A549 (cell line): ENCODE results near the gene FAM241B. TPM values are rescaled to one million over a fixed set of nuclear protein-coding genes. Genes with fewer than 3 reads are reported as not detected.

ENCODE experiments used
- ATAC-seq, 2 experiments: fragments of 200-7000 bp in 1 of 2; fragments of >200 bp in 1 of 2; cut with Nextera tagmentation in 1 of 2; cut with Tn5 transposase in 1 of 2; 3 replicates each; pipeline versions ENCODE4 v1.8.0 to v1.9.1; 2018 to 2020; ENCODE audit warnings: mild to moderate bottlenecking in 1 of 2, moderate library complexity in 1 of 2
- CTCF ChIA-PET: fragments of 300-600 bp; sonication (Branson Sonifier 250); formaldehyde crosslinking; extraction: SDS; loops from one replicate; lab custom pipeline; 2021; ENCODE audit warnings: antibody characterized with exemption, inconsistent platforms; lab: Yijun Ruan, JAX
- POLR2A ChIA-PET: fragments of 350-600 bp; formaldehyde crosslinking; extraction: SDS; loops from one replicate; lab custom pipeline; 2021; ENCODE audit warnings: antibody characterized with exemption, inconsistent platforms; lab: Yijun Ruan, JAX
- DNase-seq, 2 experiments: peaks; one replicate each; pipeline versions ENCODE4 v3.0.0 to v3.0.0-alpha.2; 2011 to 2016; ENCODE audit warnings: low read depth in 1 of 2, low spot score in 1 of 2
- FAIRE-seq: peaks from 2 replicates; lab custom pipeline; 2011; peaks lifted over from hg19 to GRCh38; lab: Jason Lieb, UNC
- H3K27ac ChIP-seq, 2 experiments: fragments of >200 bp; sonication (Bioruptor Twin); formaldehyde crosslinking; 3 replicates each; pipeline ENCODE4 v1.5.1; 2016 to 2017
- H3K4me1 ChIP-seq: fragments of >200 bp; sonication (Bioruptor Twin); formaldehyde crosslinking; 3 replicates; pipeline ENCODE4 v1.6.1; 2016
- H3K4me2 ChIP-seq: fragments of >200 bp; sonication (Bioruptor Twin); formaldehyde crosslinking; 3 replicates; pipeline ENCODE4 v1.6.1; 2016
- H3K4me3 ChIP-seq: fragments of >200 bp; sonication (Bioruptor Twin); formaldehyde crosslinking; 3 replicates; pipeline ENCODE4 v1.5.1; 2016
- H3K9me3 ChIP-seq: fragments of >200 bp; sonication (Bioruptor Twin); formaldehyde crosslinking; 3 replicates; pipeline ENCODE4 v1.6.1; 2016
- BHLHE40 ChIP-seq: IDR thresholded peaks from 2 replicates; pipeline ENCODE4 v1.6.1; 2012; ENCODE audit warnings: low read depth, low read length, inconsistent platforms
- CEBPB ChIP-seq, 2 experiments: fragments of >200 bp in 1 of 2; sonication (Bioruptor Twin) in 1 of 2; formaldehyde crosslinking in 1 of 2; IDR thresholded peaks; 2 replicates each; pipeline ENCODE4 v1.6.1; 2012 to 2016
- CHD4 ChIP-seq: fragments of 200-600 bp; sonication (generic); IDR thresholded peaks from 2 replicates; pipeline ENCODE4 v1.6.1; 2016; ENCODE audit warnings: antibody characterized with exemption, mild to moderate bottlenecking, borderline replicate concordance
- FOSB ChIP-seq: fragments of 250-450 bp; sonication (Bioruptor Pico); IDR thresholded peaks from 2 replicates; pipeline ENCODE4 v1.5.0; 2020; ENCODE audit warnings: mild to moderate bottlenecking, moderate library complexity
- JUN ChIP-seq, 2 experiments: fragments of >200 bp; sonication (Bioruptor Twin); formaldehyde crosslinking; IDR thresholded peaks; 2 replicates in 1 of 2; 3 replicates in 1 of 2; pipeline ENCODE4 v1.6.1; 2016 to 2017
- MAFK ChIP-seq: fragments of 450-650 bp; IDR thresholded peaks from 2 replicates; pipeline ENCODE4 v1.6.1; 2014; ENCODE audit not compliant: partially characterized antibody
- MYC ChIP-seq: IDR thresholded peaks from 2 replicates; pipeline ENCODE4 v1.6.1; 2012; ENCODE audit warnings: mild to moderate bottlenecking, inconsistent platforms, low read length, improper control_type of control experiment, borderline replicate concordance
- NFE2L2 ChIP-seq: fragments of 150-350 bp; conservative IDR thresholded peaks from 2 replicates; pipeline ENCODE4 v1.6.1; 2014; ENCODE audit warnings: low read length
- RARB ChIP-seq: fragments of 250-450 bp; sonication (Bioruptor Pico); IDR thresholded peaks from 2 replicates; pipeline ENCODE4 v1.8.0; 2021; ENCODE audit warnings: mild to moderate bottlenecking, moderate library complexity
- RCOR1 ChIP-seq: fragments of 150-350 bp; IDR thresholded peaks from 2 replicates; pipeline ENCODE4 v1.6.1; 2014; ENCODE audit warnings: antibody characterized with exemption, low read length, low read depth
- SMC3 ChIP-seq: fragments of >200 bp; sonication (Bioruptor Twin); formaldehyde crosslinking; IDR thresholded peaks from 3 replicates; pipeline ENCODE4 v1.6.1; 2018; ENCODE audit warnings: inconsistent platforms
- WGBS: methylation state at CpG from one replicate; pipeline ENCODE4 v1.1.6; 2017; ENCODE audit errors: missing lambda C conversion rate; 5-methylcytosine and 5-hydroxymethylcytosine counted together
- polyA plus RNA-seq, 4 experiments: library from polyadenylated mRNA; depleted of rRNA in 3 of 4; stranded (reverse); fragments of >200 nt; fragmentation: RNase III in 1 of 4; extraction: RNeasy Plus Mini Kit Qiagen cat#74134 plus additional on column Dnase treatment in 1 of 4; gene quantifications; 2 replicates in 3 of 4; 3 replicates in 1 of 4; pipeline ENCODE4 v1.2.3, GENCODE V29; 2011 to 2017
- TF ChIP-seq, protein P1 (sequence below): fragments of 450-650 bp; IDR thresholded peaks from 2 replicates; pipeline ENCODE4 v1.6.1; 2014; ENCODE audit warnings: antibody characterized with exemption
- TF ChIP-seq, protein P2 (sequence below): fragments of 250-450 bp; sonication (Bioruptor Pico); IDR thresholded peaks from 2 replicates; pipeline ENCODE4 v1.5.0; 2021; ENCODE audit warnings: mild to moderate bottlenecking, moderate library complexity, borderline replicate concordance
- TF ChIP-seq, protein P3 (sequence below): IDR thresholded peaks from 2 replicates; pipeline ENCODE4 v1.6.1; 2012
- TF ChIP-seq, protein P4 (sequence below): fragments of >200 bp; sonication (Bioruptor Twin); formaldehyde crosslinking; IDR thresholded peaks from 3 replicates; pipeline ENCODE4 v1.5.1; 2016

FAM241B gene
- polyA plus RNA-seq, 2 of the 4 experiments (the other 2 are of a cell fraction), result 22.8 to 23.8 TPM

DNA sequence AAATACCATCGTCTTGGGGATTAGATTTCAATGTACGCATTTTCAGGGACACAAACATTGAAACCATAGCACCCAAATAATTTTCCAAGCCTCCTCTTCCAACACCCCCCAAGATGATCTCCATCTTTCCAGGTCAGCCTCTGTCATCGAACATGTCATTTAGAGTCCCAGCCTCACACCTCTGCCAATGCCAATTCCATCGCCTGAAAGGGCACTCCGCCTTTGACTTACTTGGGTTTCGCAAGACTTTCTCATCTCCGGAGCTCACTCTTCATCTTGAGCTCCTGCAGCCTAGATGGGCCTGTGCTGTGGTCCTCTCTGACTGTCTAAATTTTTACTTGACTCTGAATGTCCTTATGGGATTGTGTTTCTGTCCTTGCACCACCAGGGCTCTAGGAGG lies 10.4 kb upstream of the FAM241B start:
- H3K4me3 ChIP-seq, result no peak overlapping the region
- ChIA-PET CTCF (interaction anchor here (0.9 to 3.7 kb wide), 5 partner anchors 9 to 335 kb away, joined by 3 to 11 read pairs (median 3); partner anchors contain the start of gene FAM241B), POLR2A (no interaction called here)
- TF ChIP-seq RCOR1 (no peak), CEBPB (IDR thresholded peaks at IDR 0.05) (peak in 1 of 2 experiments; percentile 21; a peak in 1 of 4 replicates)
- WGBS, result 50% methylated on average over 7 of the region's 7 CpGs
- no peak for DNase-seq
- no peak for ATAC-seq
- FAIRE-seq, result no peak
- peaks cover 27% of the 10 kb centered on the region for H3K9me3 ChIP-seq
- no peak overlapping the region for H3K4me2 ChIP-seq
- no peaks in the 10 kb centered on the region for H3K4me1 ChIP-seq
- H3K27ac ChIP-seq, result no peak overlapping the region

DNA sequence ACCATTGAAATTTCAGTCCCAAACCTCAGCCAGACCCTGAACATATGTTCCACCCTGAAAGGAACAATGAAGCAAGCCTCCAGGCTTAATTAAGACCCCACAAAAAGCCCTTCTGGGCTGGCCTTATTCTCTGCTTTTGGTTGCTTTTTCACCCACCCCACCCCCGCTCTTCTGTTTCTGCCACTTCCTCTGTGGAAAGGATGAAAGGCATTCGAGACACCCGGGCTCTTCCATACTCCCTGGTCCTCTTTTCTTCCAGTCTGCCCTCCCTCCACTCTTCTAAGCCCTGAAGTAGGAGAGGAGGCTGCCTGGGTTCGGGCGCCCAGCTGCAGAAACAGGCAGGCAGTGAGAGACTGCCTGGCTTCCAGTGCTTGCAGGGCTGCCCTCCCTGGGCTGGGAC lies 9.4 kb upstream of the FAM241B start:
- ATAC-seq, result no peak
- ChIA-PET CTCF (no interaction called here), POLR2A (no interaction called here)
- no peak for DNase-seq
- Histone ChIP-seq H3K4me1 (no peaks in the 10 kb centered on the region), H3K4me2 (no peak overlapping the region), H3K9me3 (peaks cover 27% of the 10 kb centered on the region), H3K27ac (no peak overlapping the region), H3K4me3 (no peak overlapping the region)
- no peak for TF ChIP-seq BHLHE40
- no peak for TF ChIP-seq MAFK
- TF ChIP-seq, protein P1, sequence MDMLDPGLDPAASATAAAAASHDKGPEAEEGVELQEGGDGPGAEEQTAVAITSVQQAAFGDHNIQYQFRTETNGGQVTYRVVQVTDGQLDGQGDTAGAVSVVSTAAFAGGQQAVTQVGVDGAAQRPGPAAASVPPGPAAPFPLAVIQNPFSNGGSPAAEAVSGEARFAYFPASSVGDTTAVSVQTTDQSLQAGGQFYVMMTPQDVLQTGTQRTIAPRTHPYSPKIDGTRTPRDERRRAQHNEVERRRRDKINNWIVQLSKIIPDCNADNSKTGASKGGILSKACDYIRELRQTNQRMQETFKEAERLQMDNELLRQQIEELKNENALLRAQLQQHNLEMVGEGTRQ, result no peak
- TF ChIP-seq, protein P2, sequence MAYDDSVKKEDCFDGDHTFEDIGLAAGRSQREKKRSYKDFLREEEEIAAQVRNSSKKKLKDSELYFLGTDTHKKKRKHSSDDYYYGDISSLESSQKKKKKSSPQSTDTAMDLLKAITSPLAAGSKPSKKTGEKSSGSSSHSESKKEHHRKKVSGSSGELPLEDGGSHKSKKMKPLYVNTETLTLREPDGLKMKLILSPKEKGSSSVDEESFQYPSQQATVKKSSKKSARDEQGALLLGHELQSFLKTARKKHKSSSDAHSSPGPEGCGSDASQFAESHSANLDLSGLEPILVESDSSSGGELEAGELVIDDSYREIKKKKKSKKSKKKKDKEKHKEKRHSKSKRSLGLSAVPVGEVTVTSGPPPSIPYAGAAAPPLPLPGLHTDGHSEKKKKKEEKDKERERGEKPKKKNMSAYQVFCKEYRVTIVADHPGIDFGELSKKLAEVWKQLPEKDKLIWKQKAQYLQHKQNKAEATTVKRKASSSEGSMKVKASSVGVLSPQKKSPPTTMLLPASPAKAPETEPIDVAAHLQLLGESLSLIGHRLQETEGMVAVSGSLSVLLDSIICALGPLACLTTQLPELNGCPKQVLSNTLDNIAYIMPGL (CRISPR knock-in tag), result no peak
- TF ChIP-seq CHD4, result no peak
- TF ChIP-seq, protein P3, sequence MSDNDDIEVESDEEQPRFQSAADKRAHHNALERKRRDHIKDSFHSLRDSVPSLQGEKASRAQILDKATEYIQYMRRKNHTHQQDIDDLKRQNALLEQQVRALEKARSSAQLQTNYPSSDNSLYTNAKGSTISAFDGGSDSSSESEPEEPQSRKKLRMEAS, result no peak
- TF ChIP-seq JUN (IDR thresholded peaks at IDR 0.05), result no peak
- no peak for TF ChIP-seq MYC
- no peak for FAIRE-seq
- WGBS, result 2% methylated on average over 3 of the region's 5 CpGs

DNA sequence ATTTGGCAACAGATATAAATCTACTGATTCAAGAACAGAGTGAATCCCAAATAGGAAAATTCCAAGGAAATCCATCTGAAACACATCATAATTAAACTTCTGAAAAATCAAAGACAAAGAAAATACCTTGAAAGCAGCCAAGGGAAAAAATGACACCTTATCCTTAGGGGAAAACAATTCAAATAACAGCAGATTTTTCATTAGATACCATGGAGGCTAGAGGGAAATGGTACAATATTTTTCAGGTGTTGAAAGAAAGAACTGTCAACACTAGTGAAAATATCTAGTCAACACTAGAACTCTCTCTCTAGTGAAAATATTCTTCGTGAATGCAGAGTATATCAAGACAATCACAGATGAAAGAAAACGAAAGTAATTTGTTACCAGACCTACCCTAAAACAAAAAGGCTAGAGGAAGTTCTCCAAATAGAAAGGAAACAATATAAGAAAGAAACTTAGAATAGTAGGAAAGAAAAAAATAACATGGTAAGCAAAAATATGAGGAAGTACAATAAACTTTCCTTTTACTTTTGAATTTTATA lies 5.7 kb upstream of the FAM241B start:
- Histone ChIP-seq H3K27ac (no peak overlapping the region), H3K4me2 (no peak overlapping the region), H3K4me3 (no peak overlapping the region), H3K4me1 (no peaks in the 10 kb centered on the region), H3K9me3 (peaks cover 27% of the 10 kb centered on the region)
- CTCF ChIA-PET, result no interaction called here
- TF ChIP-seq, protein P4, sequence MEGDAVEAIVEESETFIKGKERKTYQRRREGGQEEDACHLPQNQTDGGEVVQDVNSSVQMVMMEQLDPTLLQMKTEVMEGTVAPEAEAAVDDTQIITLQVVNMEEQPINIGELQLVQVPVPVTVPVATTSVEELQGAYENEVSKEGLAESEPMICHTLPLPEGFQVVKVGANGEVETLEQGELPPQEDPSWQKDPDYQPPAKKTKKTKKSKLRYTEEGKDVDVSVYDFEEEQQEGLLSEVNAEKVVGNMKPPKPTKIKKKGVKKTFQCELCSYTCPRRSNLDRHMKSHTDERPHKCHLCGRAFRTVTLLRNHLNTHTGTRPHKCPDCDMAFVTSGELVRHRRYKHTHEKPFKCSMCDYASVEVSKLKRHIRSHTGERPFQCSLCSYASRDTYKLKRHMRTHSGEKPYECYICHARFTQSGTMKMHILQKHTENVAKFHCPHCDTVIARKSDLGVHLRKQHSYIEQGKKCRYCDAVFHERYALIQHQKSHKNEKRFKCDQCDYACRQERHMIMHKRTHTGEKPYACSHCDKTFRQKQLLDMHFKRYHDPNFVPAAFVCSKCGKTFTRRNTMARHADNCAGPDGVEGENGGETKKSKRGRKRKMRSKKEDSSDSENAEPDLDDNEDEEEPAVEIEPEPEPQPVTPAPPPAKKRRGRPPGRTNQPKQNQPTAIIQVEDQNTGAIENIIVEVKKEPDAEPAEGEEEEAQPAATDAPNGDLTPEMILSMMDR, result no peak
- TF ChIP-seq NFE2L2, result no peak
- no peak for TF ChIP-seq SMC3
- no peak for TF ChIP-seq RARB (CRISPR knock-in tag)
- POLR2A ChIA-PET, result no interaction called here
- ATAC-seq, result no peak
- 1% methylated on average over 2 of the region's 2 CpGs for WGBS
- no peak for FAIRE-seq
- no peak for DNase-seq

DNA sequence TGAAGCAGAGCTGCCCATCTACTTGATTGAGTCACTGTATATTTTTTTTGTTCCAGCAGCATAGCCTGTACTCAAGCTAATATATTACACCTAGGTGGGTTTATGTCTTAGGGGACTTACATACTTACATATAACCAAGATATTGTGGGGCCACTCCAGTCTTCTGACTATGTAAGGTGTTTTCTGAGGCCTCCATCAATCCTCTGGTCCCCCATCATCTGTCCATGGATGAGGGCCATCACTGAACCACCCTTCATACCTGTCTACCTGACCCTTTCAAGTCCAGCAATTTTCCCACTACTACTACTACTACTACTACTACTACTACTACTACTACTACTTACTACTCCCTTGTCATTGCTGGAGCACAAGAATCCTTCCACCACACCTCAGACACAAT lies 3.2 kb upstream of the FAM241B start:
- POLR2A ChIA-PET, result no interaction called here
- no peak for FAIRE-seq
- DNase-seq, result no peak

More for the DNA sequence above, 3.2 kb upstream of the FAM241B start:
- Histone ChIP-seq H3K4me1 (peaks cover 7% of the 10 kb centered on the region), H3K9me3 (peaks cover 26% of the 10 kb centered on the region), H3K4me2 (no peak overlapping the region), H3K4me3 (no peak overlapping the region), H3K27ac (no peak overlapping the region)
- no peak for ATAC-seq
- CTCF ChIA-PET, result interaction anchor here (1.7 kb wide), 1 partner anchor 111 kb away, joined by 7 read pairs; no protein-coding TSS in a partner anchor
- TF ChIP-seq FOSB (CRISPR knock-in tag), result no peak
- TF ChIP-seq, all 56 proteins: peak for 0
